Right hindlimb (tissue), 1 donor: Measurements from ENCODE around the gene MRM1.
A peak's percentile ranks its signal among the peaks of the same experiment; 100 is the strongest.

Source experiments
- DNase-seq: peaks from one replicate; pipeline ENCODE4 v3.0.0-alpha.2; 2018

The MRM1 gene

DNA sequence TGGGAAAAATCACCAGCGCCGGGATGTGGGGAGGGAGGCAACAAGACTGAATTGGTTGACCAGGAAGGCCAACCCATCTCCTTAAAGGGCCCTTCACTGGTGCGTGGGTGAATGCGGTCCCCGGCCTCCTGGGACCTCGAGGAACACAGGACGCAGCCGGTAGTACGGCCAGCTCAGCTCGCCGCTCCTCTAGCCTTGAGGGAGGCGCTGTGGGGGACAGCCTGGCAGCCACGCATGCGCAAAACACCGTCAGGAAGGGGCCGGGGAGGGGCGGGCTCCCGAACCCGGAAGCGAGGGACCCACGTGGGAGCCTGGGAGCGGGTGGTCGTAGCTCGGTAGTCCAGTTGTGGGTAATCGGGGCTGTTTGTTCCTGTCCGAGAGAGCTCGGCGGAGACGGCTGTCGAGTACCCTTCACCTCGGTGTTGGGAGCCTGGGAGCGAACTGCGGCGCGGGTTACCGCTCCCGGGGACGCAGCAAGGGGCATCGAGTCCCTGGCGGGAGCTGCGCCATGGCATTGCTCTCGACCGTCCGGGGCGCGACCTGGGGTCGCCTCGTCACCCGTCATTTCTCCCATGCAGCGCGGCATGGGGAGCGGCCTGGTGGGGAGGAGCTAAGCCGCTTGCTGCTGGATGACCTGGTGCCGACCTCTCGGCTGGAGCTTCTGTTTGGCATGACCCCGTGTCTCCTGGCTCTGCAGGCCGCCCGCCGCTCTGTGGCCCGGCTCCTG is at the start of gene MRM1:
Gene MRM1 (plus strand): TSS at position 281 of the 727 bp plus-strand sequence. CDS start 228 bp downstream, at position 509.
- peak; percentile 93 for DNase-seq

DNA sequence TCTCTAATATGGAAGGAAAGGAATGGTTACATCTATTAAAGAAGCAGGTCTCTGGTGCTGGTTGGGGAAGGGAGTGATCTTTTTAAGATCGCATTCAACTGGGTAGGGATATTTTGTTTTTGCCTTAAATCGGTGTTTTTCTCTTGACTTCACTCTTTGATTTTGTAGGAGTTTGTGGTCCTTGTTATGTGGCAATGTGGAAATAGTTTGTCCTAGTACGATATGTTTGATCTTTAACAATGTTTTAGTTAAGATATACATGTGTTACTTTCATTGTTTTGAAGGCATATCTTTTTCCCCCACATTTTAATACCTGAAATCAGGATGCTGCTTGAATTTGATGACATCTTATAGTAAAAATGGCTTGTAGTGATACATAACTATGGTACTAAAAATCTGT is 47.9 kb upstream of the MRM1 start:
- no peak for DNase-seq

- DNase-seq, result no peak
These were observed 35.3 kb upstream of the MRM1 start for GRCh38 chr17:36566081-36566480.

GRCh38 chr17:36575028-36575427 is 26.4 kb upstream of the MRM1 start:
- no peak for DNase-seq

GRCh38 chr17:36576793-36577192 is 24.6 kb upstream of the MRM1 start:
- DNase-seq, result no peak

- DNase-seq, result no peak
These were observed 22.7 kb upstream of the MRM1 start for GRCh38 chr17:36578671-36579070.

- no peak for DNase-seq
These were observed 17.6 kb upstream of the MRM1 start for GRCh38 chr17:36583787-36584186.

DNA sequence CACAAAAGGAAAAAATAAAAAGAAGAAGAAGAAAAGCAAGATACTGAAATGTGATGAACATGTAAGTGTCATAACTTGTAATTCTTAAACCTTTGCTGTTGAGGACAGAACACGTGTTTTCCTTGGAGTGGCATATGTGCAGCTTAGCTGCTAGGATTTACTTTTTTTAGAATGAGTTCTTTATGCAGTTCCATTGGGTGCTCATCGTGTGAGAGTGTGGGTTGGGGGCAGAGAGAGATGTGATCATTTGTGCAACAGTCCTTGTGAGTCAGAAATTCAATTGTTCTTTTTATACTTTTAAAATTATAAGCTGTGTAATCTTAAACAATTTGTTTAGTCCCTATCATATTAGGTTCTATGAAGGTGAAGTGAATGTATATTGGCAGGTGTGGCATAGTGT is 15.2 kb upstream of the MRM1 start:
- DNase-seq, result no peak

GRCh38 chr17:36590082-36590481 is 11.3 kb upstream of the MRM1 start:
- no peak for DNase-seq

DNA sequence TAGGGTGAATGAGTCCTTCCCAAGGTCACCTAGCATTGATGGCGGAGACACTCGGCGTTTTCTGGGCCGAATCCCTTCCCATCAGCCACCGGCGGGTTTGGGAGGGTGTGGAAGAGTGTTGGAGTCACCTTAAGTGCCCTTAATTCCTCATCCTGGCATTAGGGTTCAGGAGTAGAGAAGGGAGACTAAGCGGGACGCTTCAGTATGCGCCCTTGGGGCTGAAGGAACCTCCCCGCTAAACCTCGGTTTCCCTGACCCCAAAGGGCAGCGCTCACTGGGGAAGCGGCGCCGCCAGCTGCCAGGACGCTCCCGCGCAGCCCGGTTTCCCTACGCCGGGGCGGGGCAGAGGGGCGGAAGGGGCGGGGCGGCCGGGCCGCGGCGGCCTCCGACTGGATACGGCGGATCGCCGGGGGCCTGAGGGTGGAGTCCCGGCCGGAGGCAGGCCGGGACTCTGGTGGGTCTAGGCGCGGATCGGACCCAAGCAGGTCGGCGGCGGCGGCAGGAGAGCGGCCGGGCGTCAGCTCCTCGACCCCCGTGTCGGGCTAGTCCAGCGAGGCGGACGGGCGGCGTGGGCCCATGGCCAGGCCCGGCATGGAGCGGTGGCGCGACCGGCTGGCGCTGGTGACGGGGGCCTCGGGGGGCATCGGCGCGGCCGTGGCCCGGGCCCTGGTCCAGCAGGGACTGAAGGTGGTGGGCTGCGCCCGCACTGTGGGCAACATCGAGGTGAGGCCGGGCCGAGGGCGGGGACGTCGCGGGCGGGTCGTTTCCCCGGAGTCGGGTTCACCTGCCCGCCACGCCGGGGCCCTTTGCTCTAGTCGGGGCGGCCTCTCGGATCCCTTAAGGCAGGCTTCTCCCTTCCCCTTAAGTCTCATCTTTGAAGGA is 9.7 kb upstream of the MRM1 start, which contains the start of gene DHRS11:
Gene DHRS11 (plus strand): TSS at position 446 of the 882 bp plus-strand sequence. CDS start 131 bp downstream, at position 577.
- DNase-seq, result peak; percentile 88

DNA sequence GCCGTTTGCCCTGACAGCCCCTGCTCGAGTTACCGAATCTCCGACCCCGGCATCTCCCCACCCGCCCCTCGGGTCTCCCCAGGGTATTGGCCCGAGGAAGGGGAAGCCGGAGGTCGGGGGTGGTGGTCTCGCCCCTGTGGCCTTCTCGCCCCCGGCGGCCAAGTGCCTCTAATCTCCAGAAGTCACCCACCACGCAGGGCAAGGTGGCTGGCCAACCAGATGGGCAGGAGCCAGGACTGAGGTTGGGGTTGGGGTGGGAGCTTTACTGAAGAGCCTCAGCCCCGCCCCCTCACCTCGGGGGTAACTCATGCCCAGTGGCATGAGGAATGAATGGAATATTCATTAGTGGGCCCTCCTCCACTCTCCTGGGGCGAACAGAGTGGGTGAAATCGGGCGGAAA is 9.1 kb upstream of the MRM1 start:
- DNase-seq, result peak; percentile 36

DNA sequence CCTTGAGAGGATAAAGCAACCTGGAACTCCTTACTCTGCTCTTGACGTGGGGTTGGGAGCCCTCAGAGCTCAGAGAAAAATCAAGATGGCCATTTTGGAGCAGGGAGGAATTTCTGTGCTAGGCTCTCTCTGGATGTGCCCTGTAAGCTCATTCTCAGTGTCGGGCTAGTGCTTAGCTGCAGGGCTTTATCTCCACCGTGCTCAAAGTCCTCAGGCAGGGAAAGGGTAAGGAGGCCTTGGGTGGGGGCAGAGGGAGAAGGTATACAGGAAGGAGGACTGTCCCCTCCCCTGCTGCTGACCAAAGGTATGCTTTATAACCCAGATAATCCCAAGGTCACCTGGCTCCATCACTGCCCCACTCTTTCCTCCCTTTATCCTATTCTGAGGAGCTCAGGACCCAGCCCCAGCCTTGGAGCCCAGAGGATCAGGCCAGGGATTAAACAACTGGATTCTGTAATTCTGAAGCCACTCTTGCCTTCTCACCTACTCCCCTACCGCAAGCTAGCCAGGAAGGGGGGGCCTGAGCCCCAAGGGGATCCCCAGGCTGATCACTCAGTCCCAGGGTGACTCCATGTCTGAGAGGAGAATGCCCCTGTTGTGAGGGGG is 8.6 kb upstream of the MRM1 start:
- no peak for DNase-seq

- no peak for DNase-seq
These were observed 7.6 kb upstream of the MRM1 start for GRCh38 chr17:36593656-36594316.

- DNase-seq, result no peak
These were observed 6.6 kb upstream of the MRM1 start for GRCh38 chr17:36594626-36595401.

- DNase-seq, result no peak
These were observed 4.2 kb upstream of the MRM1 start for GRCh38 chr17:36597226-36597625.

GRCh38 chr17:36597866-36598777 is 3.3 kb upstream of the MRM1 start:
- no peak for DNase-seq

DNA sequence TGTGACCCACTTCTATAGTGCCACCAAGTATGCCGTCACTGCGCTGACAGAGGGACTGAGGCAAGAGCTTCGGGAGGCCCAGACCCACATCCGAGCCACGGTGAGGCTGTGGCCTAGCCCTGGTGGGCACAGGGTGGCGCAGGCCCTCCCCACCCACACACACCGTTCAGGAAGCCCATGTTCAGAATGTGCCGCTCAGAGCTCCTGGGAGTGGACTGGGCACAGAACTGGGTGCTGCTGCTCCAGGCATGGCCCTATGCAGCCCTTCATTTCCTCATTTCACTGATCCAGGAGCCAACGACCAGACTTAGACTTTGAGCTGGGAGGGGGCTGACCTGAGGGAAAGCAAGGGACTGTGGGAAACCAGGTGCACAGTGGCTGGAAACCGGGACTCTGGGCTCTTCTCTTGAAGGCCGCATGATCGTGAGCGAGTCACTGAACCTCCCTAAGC is 2.4 kb upstream of the MRM1 start:
- DNase-seq, result no peak

DNA sequence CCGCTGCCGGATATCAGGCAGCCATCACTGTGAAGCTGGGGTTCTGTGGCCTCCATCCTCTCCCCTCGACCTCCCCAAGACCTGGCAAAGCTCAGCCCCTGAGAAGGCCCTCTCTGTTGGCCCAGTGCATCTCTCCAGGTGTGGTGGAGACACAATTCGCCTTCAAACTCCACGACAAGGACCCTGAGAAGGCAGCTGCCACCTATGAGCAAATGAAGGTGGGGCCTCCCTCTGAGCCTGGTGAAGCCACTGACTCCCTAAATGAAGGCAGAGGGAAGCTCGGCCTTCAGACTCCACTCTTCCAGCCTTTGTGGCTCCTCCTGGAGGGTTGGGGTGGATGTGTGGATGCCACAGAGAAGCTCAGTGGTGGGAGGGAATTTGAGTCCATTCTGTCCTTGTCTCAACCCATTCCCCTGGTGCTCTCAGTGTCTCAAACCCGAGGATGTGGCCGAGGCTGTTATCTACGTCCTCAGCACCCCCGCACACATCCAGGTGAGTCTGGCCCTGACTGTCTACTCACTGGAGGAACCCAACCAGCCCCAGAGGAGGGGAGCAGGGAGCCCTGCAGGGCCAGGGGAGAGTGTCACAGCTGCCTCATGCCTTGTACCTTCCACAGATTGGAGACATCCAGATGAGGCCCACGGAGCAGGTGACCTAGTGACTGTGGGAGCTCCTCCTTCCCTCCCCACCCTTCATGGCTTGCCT is 1.7 kb upstream of the MRM1 start:
- no peak for DNase-seq

- no peak for DNase-seq
These were observed 918 bp upstream of the MRM1 start for GRCh38 chr17:36600465-36600864.

DNA sequence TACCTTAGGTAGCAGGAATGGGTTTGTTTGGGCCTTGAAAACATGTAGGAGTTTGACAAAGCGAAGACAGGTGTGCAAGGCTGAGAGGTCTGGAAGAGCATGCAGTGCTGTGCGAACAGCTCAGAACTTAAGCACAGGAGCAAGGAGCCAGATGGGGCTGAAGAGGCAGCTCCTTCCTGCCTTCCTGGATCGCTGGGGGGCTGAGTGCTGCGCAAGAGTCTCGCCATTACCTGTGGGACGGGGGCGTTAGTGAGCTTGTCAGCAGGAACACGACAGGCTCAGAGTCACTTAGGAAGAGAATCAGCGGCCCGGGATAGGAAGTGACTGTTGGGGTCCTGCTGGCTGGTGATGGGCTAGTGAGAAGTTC is 464 bp upstream of the MRM1 start:
- DNase-seq, result no peak
